Loucy (cell line): ENCODE results near the gene ELOVL6.

Experiments
- H2AFZ ChIP-seq: fragments of 200-600 bp; sonication (generic); 2 replicates; pipeline ENCODE4 v1.6.0; 2016; ENCODE audit warnings: antibody characterized with exemption, mild to moderate bottlenecking, low read length, moderate library complexity
- H3F3A ChIP-seq: fragments of 200-600 bp; 2 replicates; pipeline ENCODE4 v1.6.0; 2016; ENCODE audit warnings: antibody characterized with exemption, low read depth, mild to moderate bottlenecking
- H3K27me3 ChIP-seq: fragments of 200-600 bp; sonication (generic); 2 replicates; pipeline ENCODE4 v1.6.1; 2014; ENCODE audit warnings: low read length, mild to moderate bottlenecking; ENCODE audit not compliant: insufficient read depth, poor library complexity, severe bottlenecking
- H3K36me3 ChIP-seq: fragments of 200-600 bp; sonication (generic); 2 replicates; pipeline ENCODE4 v1.6.1; 2016; ENCODE audit warnings: low read length; ENCODE audit not compliant: insufficient read depth
- H3K4me1 ChIP-seq: fragments of 200-600 bp; sonication (generic); 2 replicates; pipeline ENCODE4 v1.5.1; 2014; ENCODE audit warnings: low read length, mild to moderate bottlenecking; ENCODE audit not compliant: insufficient read depth, poor library complexity, severe bottlenecking
- H3K4me2 ChIP-seq: fragments of 200-600 bp; sonication (generic); 2 replicates; pipeline ENCODE4 v1.6.0; 2014; ENCODE audit warnings: antibody characterized with exemption, low read length, low read depth, mild to moderate bottlenecking; ENCODE audit not compliant: poor library complexity, severe bottlenecking
- H3K4me3 ChIP-seq: fragments of 200-600 bp; sonication (generic); 2 replicates; pipeline ENCODE4 v1.5.1; 2014; ENCODE audit warnings: low read length, mild to moderate bottlenecking, mixed read lengths; ENCODE audit not compliant: poor library complexity, severe bottlenecking
- H3K79me2 ChIP-seq: fragments of 200-600 bp; sonication (generic); 2 replicates; pipeline ENCODE4 v1.6.1; 2014; ENCODE audit warnings: low read length; ENCODE audit not compliant: insufficient read depth
- H3K9ac ChIP-seq: fragments of 200-600 bp; sonication (generic); 2 replicates; pipeline ENCODE4 v1.6.0; 2014; ENCODE audit warnings: mild to moderate bottlenecking, low read depth, low read length, moderate library complexity; ENCODE audit not compliant: poor library complexity, severe bottlenecking
- H3K9me2 ChIP-seq: fragments of 200-600 bp; sonication (generic); replicated peaks from 2 replicates; pipeline ENCODE4 v1.6.1; 2016; ENCODE audit warnings: low read depth, low read length, mixed read lengths
- H3K9me3 ChIP-seq: fragments of 200-600 bp; sonication (generic); 2 replicates; pipeline ENCODE4 v1.6.1; 2014; ENCODE audit warnings: mild to moderate bottlenecking, antibody characterized with exemption, low read length, low read depth; ENCODE audit not compliant: insufficient read depth
- H4K20me1 ChIP-seq: fragments of 200-600 bp; sonication (generic); 2 replicates; pipeline ENCODE4 v1.6.0; 2014; ENCODE audit warnings: antibody characterized with exemption, low read length, mild to moderate bottlenecking; ENCODE audit not compliant: insufficient read depth, poor library complexity, severe bottlenecking
- EZH2phosphoT487 ChIP-seq: fragments of 200-600 bp; IDR thresholded peaks from 2 replicates; pipeline ENCODE4 v1.6.1; 2018; ENCODE audit warnings: antibody characterized with exemption, mild to moderate bottlenecking, moderate library complexity, borderline replicate concordance
- TF ChIP-seq, protein P1 (sequence below): fragments of 200-600 bp; sonication (generic); conservative IDR thresholded peaks from 2 replicates; pipeline ENCODE4 v1.5.1; 2014; ENCODE audit warnings: mild to moderate bottlenecking, antibody characterized with exemption, low read length

Gene ELOVL6

GRCh38 chr4:110073053-110073845 lies 125.2 kb downstream of the ELOVL6 start:
- peaks cover 27% of the 10 kb centered on the region for H3K4me1 ChIP-seq
- H3K9ac ChIP-seq: no peak overlapping the region
- no peaks in the 10 kb centered on the region; the same call in 1 of the 2 replicates for H3K79me2 ChIP-seq
- peaks cover 28% of the 10 kb centered on the region; the same call in 1 of the 2 replicates for H3K36me3 ChIP-seq
- H3K9me2 ChIP-seq: no peaks in the 10 kb centered on the region
- H3K4me2 ChIP-seq: no peak overlapping the region
- H2AFZ ChIP-seq: no peak overlapping the region
- no peak overlapping the region for H3K4me3 ChIP-seq
- H3K27me3 ChIP-seq: no peaks in the 10 kb centered on the region
- H3F3A ChIP-seq: peaks cover 4% of the 10 kb centered on the region; the same call in 1 of the 2 replicates
- no peaks in the 10 kb centered on the region for H3K9me3 ChIP-seq
- TF ChIP-seq, protein P1, sequence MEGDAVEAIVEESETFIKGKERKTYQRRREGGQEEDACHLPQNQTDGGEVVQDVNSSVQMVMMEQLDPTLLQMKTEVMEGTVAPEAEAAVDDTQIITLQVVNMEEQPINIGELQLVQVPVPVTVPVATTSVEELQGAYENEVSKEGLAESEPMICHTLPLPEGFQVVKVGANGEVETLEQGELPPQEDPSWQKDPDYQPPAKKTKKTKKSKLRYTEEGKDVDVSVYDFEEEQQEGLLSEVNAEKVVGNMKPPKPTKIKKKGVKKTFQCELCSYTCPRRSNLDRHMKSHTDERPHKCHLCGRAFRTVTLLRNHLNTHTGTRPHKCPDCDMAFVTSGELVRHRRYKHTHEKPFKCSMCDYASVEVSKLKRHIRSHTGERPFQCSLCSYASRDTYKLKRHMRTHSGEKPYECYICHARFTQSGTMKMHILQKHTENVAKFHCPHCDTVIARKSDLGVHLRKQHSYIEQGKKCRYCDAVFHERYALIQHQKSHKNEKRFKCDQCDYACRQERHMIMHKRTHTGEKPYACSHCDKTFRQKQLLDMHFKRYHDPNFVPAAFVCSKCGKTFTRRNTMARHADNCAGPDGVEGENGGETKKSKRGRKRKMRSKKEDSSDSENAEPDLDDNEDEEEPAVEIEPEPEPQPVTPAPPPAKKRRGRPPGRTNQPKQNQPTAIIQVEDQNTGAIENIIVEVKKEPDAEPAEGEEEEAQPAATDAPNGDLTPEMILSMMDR: no peak
- no peaks in the 10 kb centered on the region for H4K20me1 ChIP-seq

DNA sequence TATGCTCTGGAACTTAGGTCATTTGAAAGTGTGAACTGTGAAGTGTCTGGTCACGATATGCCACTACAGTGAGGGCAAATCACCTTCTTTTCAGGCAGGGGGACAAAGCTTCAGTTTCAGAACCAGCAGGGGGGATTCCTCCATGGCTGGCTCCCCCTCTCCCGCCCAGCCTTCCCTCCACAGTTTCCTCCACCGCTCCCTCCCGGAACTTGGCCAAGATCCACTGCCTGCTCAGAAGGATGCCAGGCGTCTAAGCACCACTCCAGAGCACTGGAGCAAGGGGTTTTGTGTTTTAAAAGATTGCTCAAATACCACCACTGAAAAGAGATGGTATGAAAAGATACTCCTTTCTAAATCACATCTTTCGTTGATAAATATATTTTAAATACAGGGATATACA lies 126.9 kb downstream of the ELOVL6 start:
- Histone ChIP-seq H3K4me3 (no peak overlapping the region), H3K27me3 (no peaks in the 10 kb centered on the region), H3K79me2 (no peaks in the 10 kb centered on the region; the same call in none of the 2 replicates), H3K4me1 (peaks cover 27% of the 10 kb centered on the region), H3K9ac (no peak overlapping the region), H4K20me1 (no peaks in the 10 kb centered on the region), H3K4me2 (no peak overlapping the region), H2AFZ (no peak overlapping the region), H3K9me2 (no peaks in the 10 kb centered on the region), H3F3A (peaks cover 4% of the 10 kb centered on the region; the same call in 1 of the 2 replicates), H3K36me3 (peaks cover 28% of the 10 kb centered on the region; the same call in 1 of the 2 replicates), H3K9me3 (no peaks in the 10 kb centered on the region)
- TF ChIP-seq EZH2phosphoT487: no peak
- TF ChIP-seq, protein P1: no peak

GRCh38 chr4:110068248-110068647 lies 130.2 kb downstream of the ELOVL6 start:
- no peaks in the 10 kb centered on the region for H3K27me3 ChIP-seq
- peaks cover 28% of the 10 kb centered on the region; the same call in 1 of the 2 replicates for H3K36me3 ChIP-seq
- H3K79me2 ChIP-seq: peaks cover 4% of the 10 kb centered on the region
- H2AFZ ChIP-seq: no peak overlapping the region
- no peak overlapping the region for H3K4me2 ChIP-seq
- no peaks in the 10 kb centered on the region for H3K9me2 ChIP-seq
- no peaks in the 10 kb centered on the region for H4K20me1 ChIP-seq
- H3K9me3 ChIP-seq: no peaks in the 10 kb centered on the region
- TF ChIP-seq, protein P1: no peak
- no peak for TF ChIP-seq EZH2phosphoT487
- no peaks in the 10 kb centered on the region for H3F3A ChIP-seq
- peaks cover 8% of the 10 kb centered on the region for H3K4me1 ChIP-seq
- H3K4me3 ChIP-seq: no peak overlapping the region
- H3K9ac ChIP-seq: no peak overlapping the region
